Ishikawa (cell line): ENCODE results near the gene AIG1.

Experiments
- CEBPB ChIP-seq: IDR thresholded peaks from 2 replicates; pipeline ENCODE4 v1.6.1; 2012
- CREB1 ChIP-seq: IDR thresholded peaks from 2 replicates; pipeline ENCODE4 v1.6.1; 2012; ENCODE audit warnings: low read depth
- EGR1 ChIP-seq: IDR thresholded peaks from 2 replicates; pipeline ENCODE4 v1.6.1; 2012
- EP300 ChIP-seq: IDR thresholded peaks from 2 replicates; pipeline ENCODE4 v1.6.1; 2012; ENCODE audit warnings: borderline replicate concordance
- FOXM1 ChIP-seq: IDR thresholded peaks from 2 replicates; pipeline ENCODE4 v1.6.1; 2012; ENCODE audit warnings: low read depth, borderline replicate concordance
- NFIC ChIP-seq: IDR thresholded peaks from 2 replicates; pipeline ENCODE4 v1.6.1; 2012
- RAD21 ChIP-seq: IDR thresholded peaks from 2 replicates; pipeline ENCODE4 v1.6.1; 2012; ENCODE audit warnings: low read depth
- TAF1 ChIP-seq: IDR thresholded peaks from 2 replicates; pipeline ENCODE4 v1.6.1; 2012; ENCODE audit warnings: low read depth, mild to moderate bottlenecking
- TCF12 ChIP-seq: IDR thresholded peaks from 2 replicates; pipeline ENCODE4 v1.6.1; 2012; ENCODE audit warnings: low read depth
- TEAD4 ChIP-seq: IDR thresholded peaks from 2 replicates; pipeline ENCODE4 v1.6.1; 2012
- YY1 ChIP-seq: IDR thresholded peaks from 2 replicates; pipeline ENCODE4 v1.6.1; 2012; ENCODE audit warnings: low read depth
- ZBTB7A ChIP-seq: IDR thresholded peaks from 2 replicates; pipeline ENCODE4 v1.6.1; 2012; ENCODE audit warnings: low read depth
- TF ChIP-seq, protein P1 (sequence below): IDR thresholded peaks from 2 replicates; pipeline ENCODE4 v1.6.1; 2012
- TF ChIP-seq, protein P2 (sequence below): IDR thresholded peaks from 2 replicates; pipeline ENCODE4 v1.6.1; 2012; ENCODE audit warnings: low read depth, mild to moderate bottlenecking
- TF ChIP-seq, protein P3 (sequence below): IDR thresholded peaks from 2 replicates; pipeline ENCODE4 v1.6.1; 2012

AIG1 gene

DNA sequence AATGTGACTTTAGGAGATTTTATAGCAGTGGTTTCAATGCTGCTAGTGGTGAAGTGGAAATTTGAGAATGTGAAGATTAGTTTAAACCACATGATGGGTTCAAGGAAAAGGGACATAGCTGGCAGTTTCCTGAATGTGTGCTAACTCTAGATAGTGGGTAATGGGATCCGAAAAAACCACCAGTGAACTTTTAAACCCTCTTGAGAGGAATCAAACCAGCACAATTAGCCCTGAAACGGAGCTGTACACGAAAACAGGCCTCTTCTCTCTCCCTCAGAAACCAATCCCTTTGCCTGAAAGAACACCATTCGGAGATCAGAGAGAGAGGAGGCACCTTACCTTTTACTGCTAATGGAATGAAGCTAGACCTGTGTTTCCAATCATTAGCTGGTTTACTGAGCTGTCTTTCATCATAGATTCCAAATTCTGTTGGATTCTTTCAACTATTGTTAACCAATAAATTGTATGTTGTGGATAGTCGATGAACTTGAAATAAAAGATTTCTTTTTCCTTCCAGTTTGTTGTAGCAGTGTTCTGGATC is 103.9 kb downstream of the AIG1 start:
- TF ChIP-seq NFIC, result no peak
- no peak for TF ChIP-seq EGR1

DNA sequence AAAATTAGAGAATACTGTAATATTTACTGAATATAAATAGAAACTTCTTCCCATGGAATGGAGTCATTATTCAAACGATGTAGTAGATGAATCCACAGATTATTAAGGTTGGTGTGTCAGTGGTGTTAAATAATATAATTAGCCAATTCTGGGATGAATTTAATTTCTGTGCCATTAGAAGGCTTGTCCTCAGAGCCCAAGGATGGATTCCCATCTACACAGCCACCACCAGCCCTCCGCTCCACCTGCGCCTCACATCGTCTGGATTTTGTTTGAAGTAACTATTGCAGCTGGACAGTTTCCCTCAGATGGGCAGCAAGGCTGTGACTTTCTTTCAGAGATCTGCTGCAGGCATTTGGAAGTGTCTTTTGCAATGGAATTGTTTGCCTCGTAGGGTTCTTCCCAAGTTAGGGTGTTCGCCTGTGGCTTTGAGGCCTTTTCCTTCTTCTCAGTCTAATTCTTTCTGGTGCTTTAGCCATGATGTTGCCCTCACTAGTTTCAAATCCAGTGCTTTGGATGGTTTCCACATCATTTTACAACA is 104.7 kb downstream of the AIG1 start:
- no peak for TF ChIP-seq FOXM1

DNA sequence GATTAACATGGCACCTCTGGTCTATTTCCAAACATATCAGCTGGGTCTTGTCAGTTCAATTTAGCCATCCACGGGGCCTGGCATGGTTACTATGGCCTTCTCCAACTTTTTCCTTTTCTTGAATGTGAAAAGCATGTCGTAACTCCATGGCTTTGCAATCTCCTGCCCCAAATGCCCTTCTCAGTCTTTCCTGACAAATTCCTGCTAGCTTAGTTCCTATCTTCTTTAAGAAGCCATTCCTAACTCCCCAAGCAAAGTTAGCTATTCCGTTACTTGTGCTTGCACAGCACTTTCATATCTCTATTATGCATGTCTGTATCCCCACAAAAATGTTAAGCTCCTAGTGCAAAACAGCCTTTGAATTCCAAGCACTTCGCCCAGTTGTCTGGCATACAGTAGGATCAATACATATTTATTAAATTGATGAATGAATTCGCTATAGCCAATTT is 105.6 kb downstream of the AIG1 start:
- TF ChIP-seq NFIC (no peak), YY1 (no peak), TCF12 (no peak), TEAD4 (no peak), CREB1 (no peak), RAD21 (no peak), TAF1 (no peak), EGR1 (no peak), ZBTB7A (no peak), EP300 (no peak), CEBPB (no peak), FOXM1 (no peak)
- TF ChIP-seq, protein P1, sequence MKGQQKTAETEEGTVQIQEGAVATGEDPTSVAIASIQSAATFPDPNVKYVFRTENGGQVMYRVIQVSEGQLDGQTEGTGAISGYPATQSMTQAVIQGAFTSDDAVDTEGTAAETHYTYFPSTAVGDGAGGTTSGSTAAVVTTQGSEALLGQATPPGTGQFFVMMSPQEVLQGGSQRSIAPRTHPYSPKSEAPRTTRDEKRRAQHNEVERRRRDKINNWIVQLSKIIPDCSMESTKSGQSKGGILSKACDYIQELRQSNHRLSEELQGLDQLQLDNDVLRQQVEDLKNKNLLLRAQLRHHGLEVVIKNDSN, result no peak
- TF ChIP-seq, protein P2, sequence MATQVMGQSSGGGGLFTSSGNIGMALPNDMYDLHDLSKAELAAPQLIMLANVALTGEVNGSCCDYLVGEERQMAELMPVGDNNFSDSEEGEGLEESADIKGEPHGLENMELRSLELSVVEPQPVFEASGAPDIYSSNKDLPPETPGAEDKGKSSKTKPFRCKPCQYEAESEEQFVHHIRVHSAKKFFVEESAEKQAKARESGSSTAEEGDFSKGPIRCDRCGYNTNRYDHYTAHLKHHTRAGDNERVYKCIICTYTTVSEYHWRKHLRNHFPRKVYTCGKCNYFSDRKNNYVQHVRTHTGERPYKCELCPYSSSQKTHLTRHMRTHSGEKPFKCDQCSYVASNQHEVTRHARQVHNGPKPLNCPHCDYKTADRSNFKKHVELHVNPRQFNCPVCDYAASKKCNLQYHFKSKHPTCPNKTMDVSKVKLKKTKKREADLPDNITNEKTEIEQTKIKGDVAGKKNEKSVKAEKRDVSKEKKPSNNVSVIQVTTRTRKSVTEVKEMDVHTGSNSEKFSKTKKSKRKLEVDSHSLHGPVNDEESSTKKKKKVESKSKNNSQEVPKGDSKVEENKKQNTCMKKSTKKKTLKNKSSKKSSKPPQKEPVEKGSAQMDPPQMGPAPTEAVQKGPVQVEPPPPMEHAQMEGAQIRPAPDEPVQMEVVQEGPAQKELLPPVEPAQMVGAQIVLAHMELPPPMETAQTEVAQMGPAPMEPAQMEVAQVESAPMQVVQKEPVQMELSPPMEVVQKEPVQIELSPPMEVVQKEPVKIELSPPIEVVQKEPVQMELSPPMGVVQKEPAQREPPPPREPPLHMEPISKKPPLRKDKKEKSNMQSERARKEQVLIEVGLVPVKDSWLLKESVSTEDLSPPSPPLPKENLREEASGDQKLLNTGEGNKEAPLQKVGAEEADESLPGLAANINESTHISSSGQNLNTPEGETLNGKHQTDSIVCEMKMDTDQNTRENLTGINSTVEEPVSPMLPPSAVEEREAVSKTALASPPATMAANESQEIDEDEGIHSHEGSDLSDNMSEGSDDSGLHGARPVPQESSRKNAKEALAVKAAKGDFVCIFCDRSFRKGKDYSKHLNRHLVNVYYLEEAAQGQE, result no peak
- TF ChIP-seq, protein P3, sequence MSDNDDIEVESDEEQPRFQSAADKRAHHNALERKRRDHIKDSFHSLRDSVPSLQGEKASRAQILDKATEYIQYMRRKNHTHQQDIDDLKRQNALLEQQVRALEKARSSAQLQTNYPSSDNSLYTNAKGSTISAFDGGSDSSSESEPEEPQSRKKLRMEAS, result no peak

DNA sequence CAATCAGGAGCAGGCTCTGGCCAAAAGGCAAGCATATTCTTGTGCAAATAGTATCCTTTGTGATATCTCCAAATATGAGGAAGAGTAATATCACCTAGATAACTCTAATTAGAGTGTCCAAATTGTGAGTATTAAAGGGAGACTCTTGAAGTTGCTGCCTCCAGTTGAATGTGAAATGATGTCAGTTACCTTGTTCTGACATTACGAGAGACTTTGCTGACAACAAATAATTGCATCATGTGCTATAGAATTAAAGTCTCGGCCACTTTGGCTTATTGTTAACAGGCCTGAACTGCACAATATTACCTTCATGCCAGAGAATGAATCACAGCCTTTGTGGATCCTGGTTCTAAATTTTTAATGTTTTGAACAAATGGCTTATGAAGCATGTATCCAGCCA is 106.5 kb downstream of the AIG1 start:
- TF ChIP-seq, protein P1, result no peak
- no peak for TF ChIP-seq EGR1
- TF ChIP-seq CREB1, result no peak
- TF ChIP-seq FOXM1, result no peak
- no peak for TF ChIP-seq EP300
- TF ChIP-seq, protein P2, result no peak
- TF ChIP-seq, protein P3, result no peak
- no peak for TF ChIP-seq RAD21

DNA sequence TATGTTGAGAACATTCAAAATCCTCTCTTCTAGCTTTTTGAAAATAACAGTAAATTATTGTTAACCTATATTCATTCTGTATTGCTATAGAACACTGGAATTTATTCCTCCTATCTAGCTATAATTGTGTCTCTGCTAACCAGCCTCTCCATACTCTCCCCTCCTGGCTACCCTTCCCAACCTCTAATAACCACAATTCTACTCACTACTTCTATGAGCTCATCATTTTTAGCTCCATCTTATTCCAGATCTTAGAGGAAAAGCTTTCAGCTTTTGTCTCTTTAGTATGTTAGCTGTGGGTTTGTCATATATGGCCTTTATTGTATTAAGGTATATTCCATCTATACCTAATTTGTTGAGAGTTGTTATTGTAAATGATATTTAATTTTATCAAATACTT is 108.8 kb downstream of the AIG1 start:
- no peak for TF ChIP-seq YY1
- no peak for TF ChIP-seq TEAD4
- TF ChIP-seq, protein P3, result no peak
- no peak for TF ChIP-seq FOXM1
- TF ChIP-seq ZBTB7A, result no peak
- no peak for TF ChIP-seq EGR1
- no peak for TF ChIP-seq NFIC
- TF ChIP-seq CREB1, result no peak
- no peak for TF ChIP-seq TAF1
- TF ChIP-seq CEBPB, result no peak
- no peak for TF ChIP-seq TCF12
- TF ChIP-seq, protein P2, result no peak
- no peak for TF ChIP-seq EP300
- TF ChIP-seq, protein P1, result no peak
- TF ChIP-seq RAD21, result no peak
